Activated naive CD8-positive, alpha-beta T cell treated with anti-CD3 and anti-CD28 coated beads, Interleukin-2, amount 50 U/mL, for 16 hours (primary cell): Measurements from ENCODE around the gene SLC35E1.

ENCODE experiments used
- DNase-seq: peaks from one replicate; pipeline ENCODE4 v3.0.0-alpha.2; 2020; ENCODE audit warnings: low read depth, low spot score

Gene SLC35E1

DNA sequence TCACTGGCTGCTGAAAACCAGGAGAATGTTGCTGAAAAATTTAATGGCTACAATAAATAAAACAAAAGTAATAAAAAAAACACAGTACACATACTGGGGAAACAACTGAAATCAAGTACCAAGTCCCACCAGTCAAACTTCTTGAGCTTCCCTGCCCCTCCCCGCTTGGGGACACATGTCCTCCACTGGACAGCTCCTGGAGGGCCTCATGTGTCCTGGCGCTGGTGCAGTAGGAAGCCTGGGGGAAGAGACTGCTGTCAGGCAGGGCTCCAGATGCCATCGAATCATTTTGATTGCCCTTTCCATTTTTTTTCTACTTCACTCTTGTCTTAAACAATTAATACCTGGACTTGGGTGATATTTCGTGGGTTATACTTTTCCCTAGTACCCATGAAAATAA, 26.6 kb upstream of the SLC35E1 start:
- DNase-seq, result no peak

DNA sequence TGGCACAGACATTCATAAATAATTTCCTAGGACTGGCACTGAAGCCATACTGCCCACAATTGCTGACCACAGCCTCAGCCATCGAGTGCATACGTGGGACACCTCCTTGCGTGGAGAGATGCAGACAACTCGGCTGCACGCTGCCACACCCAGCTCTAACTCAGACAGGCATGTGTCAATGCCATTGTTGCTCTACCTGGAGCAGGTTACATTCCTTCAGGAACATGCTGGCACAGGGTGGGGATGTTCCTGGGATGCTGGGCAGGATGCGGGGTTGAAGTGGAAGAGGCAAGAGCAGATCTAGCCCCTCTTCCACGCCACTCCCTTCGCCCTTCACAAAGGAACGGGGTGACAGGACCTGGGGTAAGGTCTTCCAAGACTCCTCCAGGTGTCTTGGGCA, 24.2 kb upstream of the SLC35E1 start:
- no peak for DNase-seq

DNA sequence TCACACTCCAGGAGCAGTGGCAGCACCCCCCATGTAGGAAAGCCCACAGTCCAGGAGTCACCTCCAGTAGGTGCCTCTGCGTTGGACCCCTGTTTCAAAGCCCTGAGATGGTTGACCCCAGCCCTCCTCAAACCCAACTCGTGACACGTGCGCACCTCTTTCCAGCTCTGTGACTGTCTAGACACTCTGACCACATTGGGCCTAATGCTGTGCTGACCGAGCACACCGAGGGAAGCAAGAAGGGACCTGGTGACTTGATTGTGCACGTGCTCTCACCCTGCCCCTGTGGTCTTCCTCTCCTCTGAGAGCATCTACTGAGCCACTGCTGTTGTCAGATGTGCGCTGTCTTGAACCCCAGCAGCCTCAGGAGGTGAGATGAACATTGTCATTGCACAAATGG, 22.9 kb upstream of the SLC35E1 start:
- DNase-seq, result no peak

DNA sequence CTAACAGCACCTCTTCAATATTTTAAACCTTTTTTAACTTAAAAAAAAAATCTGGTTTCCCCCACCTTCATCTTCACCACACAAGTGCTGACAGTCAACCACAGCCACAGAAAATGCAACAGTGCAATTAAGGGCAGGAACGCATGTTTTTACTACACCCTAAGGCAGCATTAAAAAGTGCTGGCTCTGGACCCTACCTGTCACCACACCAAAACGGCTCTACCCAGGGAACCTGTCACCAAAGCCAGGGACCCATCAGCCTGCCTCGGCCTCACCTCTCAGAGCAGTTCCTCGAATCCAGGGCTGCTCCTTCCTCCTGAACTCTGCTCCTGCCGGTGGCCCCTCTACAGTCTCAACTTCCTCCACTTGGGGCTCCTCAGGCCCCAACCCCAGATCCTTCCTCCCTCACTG, 22.5 kb upstream of the SLC35E1 start:
- DNase-seq, result no peak

DNA sequence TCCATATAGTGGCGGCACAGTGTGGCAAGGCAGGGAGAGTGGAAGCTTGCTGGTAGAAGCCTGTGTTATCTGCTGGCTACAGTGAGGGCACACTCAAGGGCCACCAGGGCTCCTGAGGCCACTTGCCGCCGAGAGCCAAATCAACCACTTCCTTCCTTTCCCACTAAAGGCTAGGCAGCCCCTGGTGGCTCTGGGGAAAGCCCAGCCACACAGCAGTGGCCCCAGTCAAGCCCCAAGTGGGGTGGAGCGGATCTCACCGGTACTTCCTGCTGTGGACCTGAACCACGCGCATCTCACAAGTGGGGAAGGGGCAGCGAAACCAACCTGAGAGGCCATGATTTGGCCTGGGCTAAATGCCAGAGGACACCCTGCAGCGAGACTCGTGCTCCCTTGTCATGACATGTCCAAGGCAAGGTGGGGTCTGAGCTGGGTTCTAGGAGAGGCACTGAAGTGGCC, 21.9 kb upstream of the SLC35E1 start:
- no peak for DNase-seq

DNA sequence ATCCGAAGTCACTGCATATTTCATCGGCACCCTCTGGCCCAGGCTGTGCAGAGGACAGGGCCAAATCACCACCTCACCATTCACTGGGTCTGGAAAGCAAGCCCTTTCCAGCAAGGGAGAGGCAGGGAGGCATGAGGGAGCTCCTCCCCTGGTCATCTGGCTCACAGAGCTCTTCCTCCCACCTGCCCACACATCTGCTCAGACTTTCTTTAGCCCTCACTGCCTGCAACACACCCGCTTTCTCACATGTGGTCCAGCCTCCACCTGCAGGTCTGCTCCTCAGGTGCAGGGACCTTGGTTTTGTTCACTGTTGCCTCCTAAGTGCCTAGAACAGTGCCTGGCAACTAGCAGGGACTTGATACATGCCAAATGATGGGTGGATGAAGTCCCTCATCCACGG, 21.0 kb upstream of the SLC35E1 start:
- DNase-seq, result no peak

DNA sequence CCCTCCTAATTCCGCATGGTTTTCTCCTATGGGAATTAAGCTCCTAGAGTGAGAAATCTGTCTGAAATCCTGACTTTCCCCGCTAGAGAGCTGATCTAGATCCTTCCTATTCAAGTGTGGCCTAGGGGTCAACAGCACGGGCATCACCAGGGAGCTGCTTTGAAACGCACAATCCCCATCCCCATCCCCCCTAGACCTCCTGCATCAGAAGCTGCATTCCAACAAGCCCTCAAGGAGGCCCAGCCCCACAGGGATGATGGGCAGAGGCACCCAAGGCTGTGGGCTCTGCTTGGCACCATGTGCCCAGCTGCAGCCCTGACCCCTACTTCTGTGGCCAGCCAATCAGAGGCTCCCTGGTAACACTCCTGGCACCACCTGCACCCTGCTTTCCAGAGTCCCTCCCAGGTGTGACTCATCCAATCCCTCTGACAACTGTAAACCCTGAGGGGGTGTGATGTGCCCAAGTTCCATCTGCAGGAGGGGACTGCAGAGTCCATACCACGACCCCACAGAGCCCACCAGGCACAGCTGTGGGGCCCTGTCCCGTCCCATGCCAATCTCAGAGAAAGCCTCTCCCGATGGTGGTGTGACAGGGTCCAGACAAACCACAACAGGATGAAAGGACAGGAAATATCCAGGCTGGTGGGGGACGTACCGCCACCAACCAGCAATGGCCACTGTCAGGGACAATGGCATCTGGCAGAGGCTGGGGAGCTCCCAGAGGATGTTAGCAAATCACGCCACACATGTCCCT, 19.8 kb upstream of the SLC35E1 start:
- no peak for DNase-seq

DNA sequence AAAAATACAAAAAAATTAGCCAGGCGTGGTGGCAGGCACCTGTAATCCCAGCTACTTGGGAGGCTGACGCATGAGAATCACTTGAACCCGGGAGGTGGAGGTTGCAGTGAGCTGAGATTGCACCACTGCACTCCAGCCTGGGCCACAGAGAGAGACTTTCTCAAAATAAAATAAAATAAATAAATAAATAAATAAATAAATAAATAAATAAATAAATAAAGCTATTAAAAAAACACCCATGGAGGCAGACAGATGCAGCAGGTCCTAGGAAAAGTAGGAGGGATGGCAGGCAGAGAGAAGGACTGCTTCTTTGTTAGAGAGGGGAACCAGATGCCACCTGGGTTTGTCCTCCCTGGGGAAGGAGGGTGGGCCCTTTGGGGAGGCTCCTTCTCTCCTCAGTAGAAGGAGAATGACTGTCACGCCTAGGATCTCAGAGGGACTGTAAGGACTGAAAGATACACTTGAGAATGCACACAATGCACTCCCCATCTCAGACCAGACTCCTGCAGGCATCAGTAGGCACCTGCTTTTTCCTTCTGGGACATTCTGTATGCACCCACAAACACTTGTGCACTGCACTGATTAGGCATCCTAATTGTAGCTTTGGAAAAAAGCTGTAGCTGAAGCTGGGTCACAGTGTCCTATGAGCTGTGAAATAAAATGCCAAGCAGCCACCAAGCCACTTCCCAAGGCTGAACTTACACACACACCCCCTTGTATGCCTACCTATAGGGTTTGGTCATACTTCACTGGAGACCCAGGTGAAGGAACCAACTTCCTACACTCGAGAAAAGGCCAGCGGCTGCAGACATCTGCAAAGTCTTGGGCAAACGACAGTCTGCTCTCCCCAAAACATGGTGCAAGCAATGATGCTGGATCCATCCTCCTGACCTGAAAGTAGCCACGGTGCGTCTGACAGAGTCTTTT, 18.9 kb upstream of the SLC35E1 start:
- no peak for DNase-seq

DNA sequence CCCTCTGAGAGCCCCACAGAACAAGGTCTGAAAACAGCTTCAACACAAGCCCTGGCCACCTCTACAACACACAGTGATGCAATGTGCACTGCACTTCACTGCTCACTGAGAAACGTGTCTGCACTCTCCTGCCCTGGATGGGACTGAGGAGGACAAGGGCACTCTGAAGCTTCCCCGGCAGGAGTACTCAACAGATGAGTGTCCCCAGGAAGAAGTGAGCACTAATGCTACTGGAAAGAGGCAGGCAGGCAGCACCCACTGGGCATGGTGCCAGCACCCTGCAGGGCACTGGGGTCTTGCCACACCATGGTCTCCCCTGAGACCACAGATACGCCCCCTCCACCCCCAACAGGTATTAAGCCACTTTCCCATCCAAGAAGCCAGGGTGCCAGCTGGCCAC, 17.7 kb upstream of the SLC35E1 start:
- no peak for DNase-seq

DNA sequence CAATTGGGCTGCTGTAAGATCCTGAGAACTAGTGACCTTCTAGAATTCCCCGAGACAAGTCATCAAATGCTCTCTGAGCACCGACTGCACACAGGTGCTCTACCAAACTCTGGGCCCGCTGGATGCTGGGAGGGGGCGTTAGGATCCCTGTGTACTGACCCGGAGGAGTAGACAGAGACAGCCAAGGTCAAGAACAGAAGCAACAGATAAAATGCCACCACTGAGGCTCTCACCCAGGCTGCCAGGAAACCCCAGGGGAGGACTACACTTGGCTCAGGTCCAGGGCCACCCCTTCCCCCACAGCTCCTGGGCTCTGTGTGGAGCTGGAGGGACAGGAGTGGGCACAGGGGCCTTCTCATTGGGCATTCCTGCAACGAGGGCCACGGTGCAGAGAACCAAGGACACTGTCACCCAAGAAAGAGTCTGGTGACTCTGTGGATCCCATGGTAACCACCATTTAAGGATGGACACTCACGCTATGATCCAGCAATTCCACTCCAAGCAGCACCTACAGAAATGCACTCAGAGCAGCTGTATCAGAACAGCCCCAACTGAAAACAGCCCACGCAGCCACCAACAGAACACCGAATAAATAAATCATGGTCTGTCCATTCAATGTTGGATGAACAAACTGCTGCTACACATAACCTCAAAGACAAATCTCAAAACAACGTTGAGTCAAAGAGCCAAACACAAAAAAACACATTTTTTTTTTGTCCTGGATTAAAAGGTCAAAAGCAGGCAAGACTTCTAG, 16.8 kb upstream of the SLC35E1 start:
- no peak for DNase-seq

DNA sequence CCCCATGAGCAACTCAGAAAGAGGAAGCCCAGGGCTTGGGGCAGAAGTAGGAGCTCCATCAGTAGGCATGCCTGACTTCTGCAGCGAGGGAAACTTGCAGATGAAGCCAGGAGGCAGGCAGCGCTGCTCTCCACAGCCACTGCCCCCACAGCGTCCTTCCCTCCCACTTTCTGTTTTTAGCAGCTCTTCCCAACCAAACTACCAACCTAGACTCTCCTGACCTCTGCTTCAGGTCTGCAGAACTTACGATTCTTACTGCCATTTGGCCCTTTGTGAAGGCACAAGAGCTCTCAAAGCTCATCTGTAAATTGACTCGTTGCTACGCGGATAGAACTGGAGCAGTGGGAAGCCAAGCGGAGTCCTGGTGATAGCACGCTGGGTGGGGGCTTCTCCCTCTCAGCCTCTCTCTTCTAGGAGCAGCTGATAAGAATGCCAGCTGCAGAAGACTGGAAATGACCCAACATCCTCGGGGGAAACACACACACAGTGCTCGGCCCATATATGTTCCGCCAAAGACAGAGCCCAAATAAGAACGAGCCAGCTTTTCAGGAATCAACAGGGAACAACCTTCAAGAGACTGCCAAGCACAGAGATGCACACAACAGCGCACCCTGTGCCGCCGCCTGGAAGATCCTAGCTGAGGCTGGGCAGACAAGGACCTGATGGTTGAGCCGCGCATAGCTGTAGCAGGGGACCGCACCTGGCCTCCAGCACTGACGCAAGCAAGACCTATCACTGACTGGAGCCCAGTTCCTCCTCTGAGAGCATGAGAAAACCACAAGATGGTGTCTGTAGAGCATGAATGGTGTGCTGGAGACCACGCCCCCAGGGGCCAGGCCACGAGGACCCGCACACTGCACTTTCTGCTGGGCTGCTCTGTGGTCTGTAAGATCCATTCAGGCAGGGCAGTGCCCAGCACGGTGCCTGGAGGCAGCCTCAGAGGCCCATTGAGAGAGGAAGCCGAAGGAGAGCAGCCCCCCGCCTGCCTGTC, 15.9 kb upstream of the SLC35E1 start:
- no peak for DNase-seq

DNA sequence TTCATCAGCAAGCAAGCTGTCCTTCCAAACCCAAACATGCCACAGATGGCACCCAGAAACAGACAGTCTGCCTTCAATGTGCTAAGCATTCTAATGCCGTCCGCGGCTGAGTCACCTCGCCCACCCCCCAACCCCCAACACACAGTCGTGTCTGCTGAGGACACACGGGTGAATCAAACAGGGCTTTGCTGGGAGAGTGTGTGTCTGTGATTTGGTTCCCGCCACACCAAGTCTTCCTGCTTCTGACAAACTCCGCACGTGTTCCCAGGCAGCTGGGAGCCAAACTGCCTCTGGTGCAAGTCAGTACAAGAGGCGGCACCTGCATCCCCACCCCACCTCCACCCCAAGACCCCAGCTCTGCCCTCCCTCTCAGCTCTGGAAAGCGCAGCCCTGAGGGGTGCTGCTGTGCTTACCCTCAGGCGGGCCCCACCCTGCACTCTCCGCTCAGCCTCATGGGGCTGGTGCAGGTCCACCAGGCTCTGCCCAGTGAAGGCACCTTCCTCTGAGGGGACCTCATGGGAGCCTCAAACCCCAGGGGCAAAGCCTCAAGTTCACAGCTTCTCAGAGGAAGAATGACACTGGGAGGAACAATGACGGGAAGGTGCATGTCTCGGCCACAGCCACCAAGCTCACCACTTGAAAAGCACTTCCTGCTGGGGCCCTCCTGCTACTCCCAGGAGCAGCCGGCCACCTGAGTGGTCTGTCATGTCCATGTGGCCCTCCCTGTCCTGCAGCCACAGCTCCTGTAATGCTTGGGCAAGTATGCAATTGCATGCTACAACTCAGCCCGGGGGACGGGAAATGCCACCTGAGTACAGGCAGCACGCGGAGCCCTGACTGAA, 15.0 kb upstream of the SLC35E1 start:
- peak; percentile 18 for DNase-seq

DNA sequence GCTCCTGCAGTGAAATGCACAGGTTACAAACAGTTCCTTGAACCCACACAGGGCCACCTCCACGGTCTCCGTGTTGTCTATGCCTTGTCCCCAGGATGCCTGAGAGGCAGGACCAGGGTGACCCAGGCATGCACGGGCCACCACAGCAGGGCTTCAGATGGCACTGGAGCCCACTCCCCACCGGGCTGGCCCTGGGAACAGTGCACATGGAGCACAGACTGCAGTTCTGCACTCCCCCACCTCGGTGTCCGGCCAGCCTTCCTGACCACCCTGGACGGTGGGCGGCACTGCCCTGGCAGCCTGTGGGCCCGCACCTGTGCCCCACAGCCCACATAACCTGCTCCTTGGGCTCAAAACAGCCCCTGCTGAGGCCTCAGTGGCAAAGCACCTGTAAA, 14.3 kb upstream of the SLC35E1 start:
- DNase-seq, result no peak

DNA sequence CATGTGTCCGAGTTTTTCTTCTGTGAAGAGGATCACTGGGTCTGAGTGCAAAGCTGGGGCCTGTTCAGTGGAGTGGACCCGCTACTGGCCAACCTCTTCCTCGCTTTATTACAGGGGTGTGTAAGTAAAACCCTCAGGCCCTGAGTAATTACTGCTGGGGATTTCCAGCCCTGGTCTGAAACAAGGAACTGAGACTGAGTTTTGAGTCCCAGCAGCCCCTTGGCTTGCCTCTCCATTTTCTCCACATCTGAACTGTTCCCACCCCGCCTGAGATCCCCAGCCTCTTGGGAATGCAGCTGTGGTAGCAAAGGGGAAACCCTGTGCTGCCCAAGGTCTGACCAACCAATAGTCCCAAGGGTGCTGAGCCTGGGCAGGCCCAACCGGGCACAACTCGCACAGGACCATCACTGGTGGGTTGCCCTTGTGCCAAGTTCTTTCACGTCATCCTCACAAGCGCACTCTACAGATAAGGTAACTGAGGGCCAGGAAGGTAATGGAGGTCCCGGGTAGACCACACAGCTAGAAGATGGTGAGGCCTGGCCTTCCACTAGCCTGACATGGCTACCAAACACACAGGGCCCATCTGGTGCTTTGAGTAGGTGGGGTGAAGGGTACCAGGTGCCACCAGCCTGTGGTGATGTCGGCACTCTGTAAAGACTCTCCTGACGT, 13.7 kb upstream of the SLC35E1 start:
- no peak for DNase-seq

DNA sequence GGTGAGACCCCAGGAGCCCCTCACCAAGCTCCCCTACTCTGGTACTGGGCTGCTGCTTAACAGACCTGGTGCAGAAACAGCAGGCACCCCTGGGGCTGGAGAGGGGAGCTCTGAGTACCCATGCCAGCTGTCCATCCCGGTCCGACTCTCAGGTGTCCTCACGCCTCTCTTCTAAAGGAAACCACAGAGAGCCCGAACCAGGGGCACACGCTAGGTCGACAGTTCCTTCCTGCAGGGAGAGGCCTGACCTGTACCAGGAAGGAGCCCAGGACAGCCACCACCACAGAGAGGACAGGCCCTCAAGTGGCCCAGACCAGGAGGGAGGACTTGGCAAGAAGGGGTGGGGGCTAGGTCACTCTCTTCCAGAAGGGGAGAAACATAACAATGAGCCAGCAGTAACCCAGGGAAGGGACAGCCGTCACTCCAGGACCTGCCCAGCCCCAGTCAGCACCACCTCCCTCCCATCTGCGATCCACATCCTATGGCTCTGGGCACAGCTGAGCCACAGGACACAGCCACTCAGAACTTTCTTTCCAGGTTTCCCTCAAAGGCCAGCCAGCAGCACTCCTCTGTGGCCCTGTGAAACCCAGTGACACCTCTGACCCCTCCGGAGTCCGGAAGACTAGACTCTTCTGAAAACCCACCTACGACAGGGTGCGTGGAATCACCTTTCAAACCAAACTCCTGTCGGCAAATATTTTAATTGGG, 13.0 kb upstream of the SLC35E1 start:
- DNase-seq, result no peak

DNA sequence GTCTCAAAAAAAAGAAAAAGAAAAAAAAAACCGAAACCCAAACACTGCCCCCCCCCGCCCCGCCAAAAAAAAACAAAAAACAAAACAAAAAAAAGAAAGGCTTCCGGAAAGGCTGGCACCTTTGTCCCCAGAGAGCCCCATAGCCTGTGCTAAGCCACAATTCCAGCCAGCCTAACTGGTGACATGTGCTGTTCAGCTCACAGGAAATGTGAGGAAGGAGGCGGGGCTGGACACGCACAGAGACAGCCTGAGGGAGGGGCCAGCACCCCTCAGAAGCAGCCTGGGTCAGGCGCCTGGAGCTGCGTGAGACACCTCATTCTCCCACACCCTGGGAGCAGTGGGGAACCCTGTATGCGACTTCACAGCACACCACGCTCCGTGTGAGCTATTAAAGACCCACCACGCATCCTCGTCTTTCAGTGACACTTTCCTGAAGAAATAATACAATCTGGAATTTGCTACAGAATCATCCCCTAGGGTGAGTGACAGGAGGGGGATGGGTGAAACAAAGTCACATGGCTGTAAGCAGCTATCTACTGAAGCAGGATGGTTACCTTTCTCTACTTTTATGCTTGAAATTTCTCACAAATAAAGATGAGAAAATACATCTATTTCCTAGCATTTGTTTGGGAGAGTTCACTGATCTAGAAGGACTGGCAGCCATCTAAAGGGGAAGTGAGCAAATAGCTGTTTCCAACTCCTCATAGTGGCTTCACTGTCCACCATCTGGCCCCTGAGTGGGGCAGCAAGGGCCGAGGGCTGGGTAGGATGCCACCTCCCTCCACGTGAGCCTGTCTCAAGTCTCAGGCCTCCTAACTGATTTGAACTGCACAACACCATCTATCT, 12.3 kb upstream of the SLC35E1 start:
- peak; percentile 65 for DNase-seq

DNA sequence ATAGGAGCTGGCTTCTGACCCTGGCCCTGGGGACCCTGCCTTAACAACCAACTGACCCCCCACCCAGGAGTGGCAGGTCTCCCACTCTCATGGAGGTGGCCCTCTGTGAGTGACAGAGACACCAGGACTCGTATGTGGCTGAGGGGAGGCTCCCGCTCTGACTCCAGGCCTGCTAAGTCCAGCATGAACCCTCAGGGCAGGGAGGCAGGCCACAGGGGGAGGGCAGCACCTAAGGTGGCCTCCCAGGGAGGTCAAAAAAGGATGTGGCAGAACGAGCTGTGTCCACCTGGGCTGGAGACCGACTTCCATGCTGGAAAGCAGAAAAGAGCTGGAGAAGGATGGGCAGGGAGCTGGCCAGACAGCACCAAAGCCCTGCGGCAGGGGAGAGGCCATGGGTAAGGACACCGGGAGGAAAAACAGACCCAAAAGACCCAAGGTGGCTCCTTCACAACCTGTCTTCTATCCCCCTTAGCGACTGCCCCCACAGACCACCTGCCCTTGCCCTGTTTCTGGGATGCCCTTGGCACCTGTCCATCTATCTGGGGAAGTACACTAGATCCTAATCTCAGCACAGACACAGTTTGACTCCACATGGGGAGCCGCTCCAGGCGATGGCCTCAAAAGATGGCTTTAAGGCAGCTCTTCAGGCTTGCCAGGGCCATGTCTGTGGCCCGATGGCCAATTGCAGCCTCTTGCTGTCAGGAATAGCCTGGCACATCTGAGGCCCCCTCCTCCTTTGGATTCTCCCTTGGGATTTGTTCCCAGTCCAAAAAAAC, 10.5 kb upstream of the SLC35E1 start:
- DNase-seq, result no peak
